WTC11 (cell line): ENCODE results near the gene CFAP100. TPM values are rescaled to one million over a fixed set of nuclear protein-coding genes. Genes with fewer than 3 reads are reported as not detected.

ENCODE experiments used
- ATAC-seq: fragments of 200-7000 bp; cut with Tn5 transposase; 2 replicates; pipeline ENCODE4 v1.10.0; 2021; ENCODE audit warnings: mild to moderate bottlenecking, moderate library complexity
- CTCF ChIA-PET: fragments of 300-600 bp; sonication (Branson Sonifier 250); formaldehyde crosslinking; loops from one replicate; lab custom pipeline; 2021; ENCODE audit warnings: antibody characterized with exemption; lab: Charles Lee
- POLR2A ChIA-PET: fragments of 350-600 bp; sonication (Branson Sonifier 250); formaldehyde crosslinking; loops from one replicate; lab custom pipeline; 2021; ENCODE audit warnings: antibody characterized with exemption; lab: Charles Lee
- DNase-seq: peaks from one replicate; pipeline ENCODE4 v3.0.0; 2021; ENCODE audit warnings: low spot score
- H3K27ac Mint-ChIP-seq: 2 replicates; pipeline ENCODE4 v1.8.0; 2021; ENCODE audit warnings: mixed read lengths
- H3K27me3 Mint-ChIP-seq: 2 replicates; pipeline ENCODE4 v1.8.0; 2021; ENCODE audit warnings: low read depth, mild to moderate bottlenecking, moderate library complexity, mixed read lengths
- H3K36me3 Mint-ChIP-seq: 2 replicates; pipeline ENCODE4 v1.8.0; 2021; ENCODE audit warnings: mixed read lengths
- H3K4me1 Mint-ChIP-seq: 2 replicates; pipeline ENCODE4 v1.8.0; 2022; ENCODE audit warnings: mixed read lengths
- H3K4me3 Mint-ChIP-seq: 2 replicates; pipeline ENCODE4 v1.8.0; 2021; ENCODE audit warnings: mild to moderate bottlenecking, moderate library complexity, mixed read lengths
- H3K9me3 Mint-ChIP-seq: 2 replicates; pipeline ENCODE4 v1.8.0; 2021; ENCODE audit warnings: mixed read lengths
- CTCF ChIP-seq: fragments of 200-600 bp; IDR thresholded peaks from 2 replicates; pipeline ENCODE4 v1.8.0; 2022; ENCODE audit warnings: antibody characterized with exemption
- ETV6 ChIP-seq: sonication (generic); formaldehyde crosslinking; IDR thresholded peaks from 2 replicates; pipeline ENCODE4 v1.8.1; 2022; ENCODE audit warnings: mild to moderate bottlenecking, missing genetic modification reagents
- SMAD3 ChIP-seq: sonication (generic); formaldehyde crosslinking; IDR thresholded peaks from 2 replicates; pipeline ENCODE4 v1.8.0; 2022; ENCODE audit warnings: missing genetic modification reagents, mild to moderate bottlenecking, borderline replicate concordance
- SOX15 ChIP-seq: fragments of 250-450 bp; sonication (Bioruptor Pico); IDR thresholded peaks from 2 replicates; pipeline ENCODE4 v1.9.0; 2021; ENCODE audit warnings: mild to moderate bottlenecking
- TEAD4 ChIP-seq: sonication (generic); formaldehyde crosslinking; IDR thresholded peaks from 2 replicates; pipeline ENCODE4 v1.8.0; 2022; ENCODE audit warnings: mild to moderate bottlenecking, missing genetic modification reagents
- TP53 ChIP-seq: sonication (generic); formaldehyde crosslinking; IDR thresholded peaks from 2 replicates; pipeline ENCODE4 v1.8.1; 2023; ENCODE audit warnings: mild to moderate bottlenecking, missing genetic modification reagents
- USF2 ChIP-seq: sonication (generic); formaldehyde crosslinking; IDR thresholded peaks from 2 replicates; pipeline ENCODE4 v1.8.1; 2023; ENCODE audit warnings: mild to moderate bottlenecking, missing genetic modification reagents, moderate library complexity
- ZNF138 ChIP-seq: sonication (generic); formaldehyde crosslinking; conservative IDR thresholded peaks from 2 replicates; pipeline ENCODE4 v1.8.1; 2022; ENCODE audit warnings: mild to moderate bottlenecking, moderate library complexity, missing genetic modification reagents
- total RNA-seq: library from RNA; stranded (reverse); gene quantifications from 3 replicates; pipeline ENCODE4 v1.2.3, GENCODE V29; 2021
- TF ChIP-seq, protein P1 (sequence below): fragments of 250-450 bp; sonication (Bioruptor Pico); IDR thresholded peaks from 2 replicates; pipeline ENCODE4 v1.9.0; 2021; ENCODE audit warnings: mild to moderate bottlenecking
- TF ChIP-seq, protein P2 (sequence below): sonication (generic); formaldehyde crosslinking; IDR thresholded peaks from 2 replicates; pipeline ENCODE4 v1.8.1; 2023; ENCODE audit warnings: mild to moderate bottlenecking, missing genetic modification reagents, moderate library complexity
- TF ChIP-seq, protein P3 (sequence below): sonication (generic); formaldehyde crosslinking; IDR thresholded peaks from 2 replicates; pipeline ENCODE4 v1.8.1; 2022; ENCODE audit warnings: mild to moderate bottlenecking, missing genetic modification reagents, moderate library complexity, borderline replicate concordance
- TF ChIP-seq, protein P4 (sequence below): fragments of 250-450 bp; sonication (Bioruptor Pico); IDR thresholded peaks from 2 replicates; pipeline ENCODE4 v1.9.0; 2021; ENCODE audit warnings: mild to moderate bottlenecking
- TF ChIP-seq, protein P5 (sequence below): sonication (generic); formaldehyde crosslinking; IDR thresholded peaks from 2 replicates; pipeline ENCODE4 v1.8.1; 2023; ENCODE audit warnings: mild to moderate bottlenecking, missing genetic modification reagents, borderline replicate concordance
- TF ChIP-seq, protein P6 (sequence below): sonication (generic); formaldehyde crosslinking; IDR thresholded peaks from 2 replicates; pipeline ENCODE4 v1.8.1; 2023; ENCODE audit warnings: mild to moderate bottlenecking, missing genetic modification reagents
- TF ChIP-seq, protein P7 (sequence below): sonication (generic); formaldehyde crosslinking; IDR thresholded peaks from 2 replicates; pipeline ENCODE4 v1.8.1; 2023; ENCODE audit warnings: mild to moderate bottlenecking, moderate library complexity, missing genetic modification reagents

Gene CFAP100
- total RNA-seq, 1 experiment from 2014 or later, result not detected

DNA sequence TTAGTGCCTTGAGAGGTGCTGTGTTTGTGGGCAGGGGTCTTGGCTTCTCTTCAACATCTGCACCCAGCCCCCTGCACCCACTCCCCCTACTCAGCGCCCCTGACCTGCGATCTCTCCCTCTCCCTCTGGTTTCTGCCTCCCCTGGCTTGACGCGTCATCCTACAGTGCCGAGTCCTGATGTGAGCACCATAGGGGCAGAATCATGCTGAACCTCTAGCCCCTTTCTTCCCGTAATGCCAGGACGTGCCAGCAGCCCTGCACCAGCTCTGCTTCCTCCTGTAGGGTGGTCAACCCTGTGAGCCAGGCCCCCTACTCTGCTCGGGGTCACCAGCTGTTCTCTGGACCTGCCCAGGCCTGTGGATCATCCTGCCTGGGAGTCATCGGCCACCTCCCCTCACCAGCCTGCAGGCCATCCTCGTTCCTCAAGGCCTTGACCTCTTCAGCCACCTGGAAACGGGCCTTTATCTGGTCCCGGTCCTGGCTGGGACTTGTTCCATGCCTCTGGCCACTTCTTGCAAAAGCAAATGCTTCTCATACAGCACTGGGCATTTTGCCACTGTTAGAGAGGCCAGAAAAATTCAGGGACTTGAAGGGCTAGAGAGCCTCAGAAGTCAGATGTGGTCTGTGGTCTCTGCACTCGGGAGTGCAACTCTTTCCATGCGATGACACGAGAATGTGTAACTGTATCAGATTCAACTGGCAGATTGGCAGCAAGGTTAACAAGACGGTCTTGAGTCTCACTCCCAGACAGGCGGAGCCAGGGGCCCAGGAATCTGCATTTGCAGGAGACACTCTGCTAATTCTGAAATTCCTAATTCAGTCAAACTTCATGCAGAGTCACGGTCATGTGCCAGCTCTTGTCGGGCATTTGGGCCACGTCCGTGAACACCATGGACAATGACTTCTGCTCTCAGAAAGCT, 20.8 kb upstream of the CFAP100 start:
- CTCF ChIA-PET, result interaction anchor here (1.0 kb wide), 1 partner anchor 100 kb away, joined by 4 read pairs; no protein-coding TSS in a partner anchor
- TF ChIP-seq, protein P1, sequence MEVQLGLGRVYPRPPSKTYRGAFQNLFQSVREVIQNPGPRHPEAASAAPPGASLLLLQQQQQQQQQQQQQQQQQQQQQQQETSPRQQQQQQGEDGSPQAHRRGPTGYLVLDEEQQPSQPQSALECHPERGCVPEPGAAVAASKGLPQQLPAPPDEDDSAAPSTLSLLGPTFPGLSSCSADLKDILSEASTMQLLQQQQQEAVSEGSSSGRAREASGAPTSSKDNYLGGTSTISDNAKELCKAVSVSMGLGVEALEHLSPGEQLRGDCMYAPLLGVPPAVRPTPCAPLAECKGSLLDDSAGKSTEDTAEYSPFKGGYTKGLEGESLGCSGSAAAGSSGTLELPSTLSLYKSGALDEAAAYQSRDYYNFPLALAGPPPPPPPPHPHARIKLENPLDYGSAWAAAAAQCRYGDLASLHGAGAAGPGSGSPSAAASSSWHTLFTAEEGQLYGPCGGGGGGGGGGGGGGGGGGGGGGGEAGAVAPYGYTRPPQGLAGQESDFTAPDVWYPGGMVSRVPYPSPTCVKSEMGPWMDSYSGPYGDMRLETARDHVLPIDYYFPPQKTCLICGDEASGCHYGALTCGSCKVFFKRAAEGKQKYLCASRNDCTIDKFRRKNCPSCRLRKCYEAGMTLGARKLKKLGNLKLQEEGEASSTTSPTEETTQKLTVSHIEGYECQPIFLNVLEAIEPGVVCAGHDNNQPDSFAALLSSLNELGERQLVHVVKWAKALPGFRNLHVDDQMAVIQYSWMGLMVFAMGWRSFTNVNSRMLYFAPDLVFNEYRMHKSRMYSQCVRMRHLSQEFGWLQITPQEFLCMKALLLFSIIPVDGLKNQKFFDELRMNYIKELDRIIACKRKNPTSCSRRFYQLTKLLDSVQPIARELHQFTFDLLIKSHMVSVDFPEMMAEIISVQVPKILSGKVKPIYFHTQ (CRISPR knock-in tag), result no peak
- TF ChIP-seq SOX15 (CRISPR knock-in tag) (no peak), USF2 (CRISPR knock-in tag) (no peak), TP53 (no peak), ZNF138 (CRISPR knock-in tag) (no peak), SMAD3 (CRISPR knock-in tag) (no peak), CTCF (no peak), ETV6 (no peak), TEAD4 (CRISPR knock-in tag) (no peak)
- TF ChIP-seq, protein P2, sequence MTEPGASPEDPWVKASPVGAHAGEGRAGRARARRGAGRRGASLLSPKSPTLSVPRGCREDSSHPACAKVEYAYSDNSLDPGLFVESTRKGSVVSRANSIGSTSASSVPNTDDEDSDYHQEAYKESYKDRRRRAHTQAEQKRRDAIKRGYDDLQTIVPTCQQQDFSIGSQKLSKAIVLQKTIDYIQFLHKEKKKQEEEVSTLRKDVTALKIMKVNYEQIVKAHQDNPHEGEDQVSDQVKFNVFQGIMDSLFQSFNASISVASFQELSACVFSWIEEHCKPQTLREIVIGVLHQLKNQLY (CRISPR knock-in tag), result no peak
- TF ChIP-seq, protein P3, sequence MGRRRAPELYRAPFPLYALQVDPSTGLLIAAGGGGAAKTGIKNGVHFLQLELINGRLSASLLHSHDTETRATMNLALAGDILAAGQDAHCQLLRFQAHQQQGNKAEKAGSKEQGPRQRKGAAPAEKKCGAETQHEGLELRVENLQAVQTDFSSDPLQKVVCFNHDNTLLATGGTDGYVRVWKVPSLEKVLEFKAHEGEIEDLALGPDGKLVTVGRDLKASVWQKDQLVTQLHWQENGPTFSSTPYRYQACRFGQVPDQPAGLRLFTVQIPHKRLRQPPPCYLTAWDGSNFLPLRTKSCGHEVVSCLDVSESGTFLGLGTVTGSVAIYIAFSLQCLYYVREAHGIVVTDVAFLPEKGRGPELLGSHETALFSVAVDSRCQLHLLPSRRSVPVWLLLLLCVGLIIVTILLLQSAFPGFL, result no peak
- TF ChIP-seq, protein P4, sequence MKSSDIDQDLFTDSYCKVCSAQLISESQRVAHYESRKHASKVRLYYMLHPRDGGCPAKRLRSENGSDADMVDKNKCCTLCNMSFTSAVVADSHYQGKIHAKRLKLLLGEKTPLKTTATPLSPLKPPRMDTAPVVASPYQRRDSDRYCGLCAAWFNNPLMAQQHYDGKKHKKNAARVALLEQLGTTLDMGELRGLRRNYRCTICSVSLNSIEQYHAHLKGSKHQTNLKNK (CRISPR knock-in tag), result no peak
- TF ChIP-seq, protein P5, sequence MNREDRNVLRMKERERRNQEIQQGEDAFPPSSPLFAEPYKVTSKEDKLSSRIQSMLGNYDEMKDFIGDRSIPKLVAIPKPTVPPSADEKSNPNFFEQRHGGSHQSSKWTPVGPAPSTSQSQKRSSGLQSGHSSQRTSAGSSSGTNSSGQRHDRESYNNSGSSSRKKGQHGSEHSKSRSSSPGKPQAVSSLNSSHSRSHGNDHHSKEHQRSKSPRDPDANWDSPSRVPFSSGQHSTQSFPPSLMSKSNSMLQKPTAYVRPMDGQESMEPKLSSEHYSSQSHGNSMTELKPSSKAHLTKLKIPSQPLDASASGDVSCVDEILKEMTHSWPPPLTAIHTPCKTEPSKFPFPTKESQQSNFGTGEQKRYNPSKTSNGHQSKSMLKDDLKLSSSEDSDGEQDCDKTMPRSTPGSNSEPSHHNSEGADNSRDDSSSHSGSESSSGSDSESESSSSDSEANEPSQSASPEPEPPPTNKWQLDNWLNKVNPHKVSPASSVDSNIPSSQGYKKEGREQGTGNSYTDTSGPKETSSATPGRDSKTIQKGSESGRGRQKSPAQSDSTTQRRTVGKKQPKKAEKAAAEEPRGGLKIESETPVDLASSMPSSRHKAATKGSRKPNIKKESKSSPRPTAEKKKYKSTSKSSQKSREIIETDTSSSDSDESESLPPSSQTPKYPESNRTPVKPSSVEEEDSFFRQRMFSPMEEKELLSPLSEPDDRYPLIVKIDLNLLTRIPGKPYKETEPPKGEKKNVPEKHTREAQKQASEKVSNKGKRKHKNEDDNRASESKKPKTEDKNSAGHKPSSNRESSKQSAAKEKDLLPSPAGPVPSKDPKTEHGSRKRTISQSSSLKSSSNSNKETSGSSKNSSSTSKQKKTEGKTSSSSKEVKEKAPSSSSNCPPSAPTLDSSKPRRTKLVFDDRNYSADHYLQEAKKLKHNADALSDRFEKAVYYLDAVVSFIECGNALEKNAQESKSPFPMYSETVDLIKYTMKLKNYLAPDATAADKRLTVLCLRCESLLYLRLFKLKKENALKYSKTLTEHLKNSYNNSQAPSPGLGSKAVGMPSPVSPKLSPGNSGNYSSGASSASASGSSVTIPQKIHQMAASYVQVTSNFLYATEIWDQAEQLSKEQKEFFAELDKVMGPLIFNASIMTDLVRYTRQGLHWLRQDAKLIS (CRISPR knock-in tag), result no peak
- TF ChIP-seq, protein P6, sequence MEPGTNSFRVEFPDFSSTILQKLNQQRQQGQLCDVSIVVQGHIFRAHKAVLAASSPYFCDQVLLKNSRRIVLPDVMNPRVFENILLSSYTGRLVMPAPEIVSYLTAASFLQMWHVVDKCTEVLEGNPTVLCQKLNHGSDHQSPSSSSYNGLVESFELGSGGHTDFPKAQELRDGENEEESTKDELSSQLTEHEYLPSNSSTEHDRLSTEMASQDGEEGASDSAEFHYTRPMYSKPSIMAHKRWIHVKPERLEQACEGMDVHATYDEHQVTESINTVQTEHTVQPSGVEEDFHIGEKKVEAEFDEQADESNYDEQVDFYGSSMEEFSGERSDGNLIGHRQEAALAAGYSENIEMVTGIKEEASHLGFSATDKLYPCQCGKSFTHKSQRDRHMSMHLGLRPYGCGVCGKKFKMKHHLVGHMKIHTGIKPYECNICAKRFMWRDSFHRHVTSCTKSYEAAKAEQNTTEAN (CRISPR knock-in tag), result no peak
- TF ChIP-seq, protein P7, sequence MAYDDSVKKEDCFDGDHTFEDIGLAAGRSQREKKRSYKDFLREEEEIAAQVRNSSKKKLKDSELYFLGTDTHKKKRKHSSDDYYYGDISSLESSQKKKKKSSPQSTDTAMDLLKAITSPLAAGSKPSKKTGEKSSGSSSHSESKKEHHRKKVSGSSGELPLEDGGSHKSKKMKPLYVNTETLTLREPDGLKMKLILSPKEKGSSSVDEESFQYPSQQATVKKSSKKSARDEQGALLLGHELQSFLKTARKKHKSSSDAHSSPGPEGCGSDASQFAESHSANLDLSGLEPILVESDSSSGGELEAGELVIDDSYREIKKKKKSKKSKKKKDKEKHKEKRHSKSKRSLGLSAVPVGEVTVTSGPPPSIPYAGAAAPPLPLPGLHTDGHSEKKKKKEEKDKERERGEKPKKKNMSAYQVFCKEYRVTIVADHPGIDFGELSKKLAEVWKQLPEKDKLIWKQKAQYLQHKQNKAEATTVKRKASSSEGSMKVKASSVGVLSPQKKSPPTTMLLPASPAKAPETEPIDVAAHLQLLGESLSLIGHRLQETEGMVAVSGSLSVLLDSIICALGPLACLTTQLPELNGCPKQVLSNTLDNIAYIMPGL (CRISPR knock-in tag), result no peak
- Mint-ChIP-seq H3K4me1 (peaks cover 17% of the 10 kb centered on the region), H3K27ac (peak overlapping the region; percentile 10; the same call in 1 of the 2 replicates), H3K36me3 (peaks cover 6% of the 10 kb centered on the region), H3K27me3 (peaks cover 2% of the 10 kb centered on the region; the same call in 1 of the 2 replicates), H3K9me3 (peaks cover 14% of the 10 kb centered on the region; the same call in 1 of the 2 replicates), H3K4me3 (no peak overlapping the region)
- peak; percentile 7 for DNase-seq
- POLR2A ChIA-PET, result no interaction called here
- no peak for ATAC-seq
